Esophagus muscularis mucosa (tissue), 3 donors: ENCODE results near the gene IFNL4.

Source experiments
- POLR2A ChIP-seq: fragments of 450-650 bp; IDR thresholded peaks from one replicate; pipeline ENCODE4 v1.6.1; 2017; ENCODE audit warnings: antibody characterized with exemption, moderate library complexity, mild to moderate bottlenecking, low read depth
- POLR2AphosphoS5 ChIP-seq, 2 donors: sonication (generic); formaldehyde crosslinking; IDR thresholded peaks; one replicate each; pipeline ENCODE4 v1.6.1; 2017; ENCODE audit warnings: antibody characterized with exemption in 2 of 2
- TF ChIP-seq, protein P1 (sequence below), 3 experiments: fragments of 200-600 bp in 2 of 3; fragments of 450-650 bp in 1 of 3; sonication (generic) in 2 of 3; IDR thresholded peaks; one replicate each; pipeline ENCODE4 v1.5.1; 2017 to 2019; ENCODE audit warnings: antibody characterized with exemption in 3 of 3, mild to moderate bottlenecking in 2 of 3, moderate library complexity in 1 of 3

DNA sequence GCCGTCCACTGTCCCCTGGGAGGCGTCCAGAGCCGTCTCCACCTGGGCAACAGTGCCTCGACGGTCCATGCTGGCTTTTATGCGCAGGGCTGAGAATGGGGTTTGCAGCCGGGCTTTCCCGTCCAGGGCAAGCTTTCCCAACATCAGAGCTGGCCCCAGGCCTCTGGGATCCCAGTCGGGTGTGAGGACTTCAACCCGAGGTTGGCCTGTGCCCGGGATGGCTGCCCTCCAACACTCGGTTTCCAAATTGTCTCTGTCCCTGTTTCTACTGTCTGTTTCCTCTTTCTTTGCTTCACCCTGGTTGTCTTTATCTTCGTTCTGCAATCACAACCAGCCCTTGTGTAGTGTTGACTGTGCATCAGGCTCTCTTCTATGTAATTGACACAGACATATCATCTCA lies at the start of gene IFNL4:
- TF ChIP-seq, protein P1, sequence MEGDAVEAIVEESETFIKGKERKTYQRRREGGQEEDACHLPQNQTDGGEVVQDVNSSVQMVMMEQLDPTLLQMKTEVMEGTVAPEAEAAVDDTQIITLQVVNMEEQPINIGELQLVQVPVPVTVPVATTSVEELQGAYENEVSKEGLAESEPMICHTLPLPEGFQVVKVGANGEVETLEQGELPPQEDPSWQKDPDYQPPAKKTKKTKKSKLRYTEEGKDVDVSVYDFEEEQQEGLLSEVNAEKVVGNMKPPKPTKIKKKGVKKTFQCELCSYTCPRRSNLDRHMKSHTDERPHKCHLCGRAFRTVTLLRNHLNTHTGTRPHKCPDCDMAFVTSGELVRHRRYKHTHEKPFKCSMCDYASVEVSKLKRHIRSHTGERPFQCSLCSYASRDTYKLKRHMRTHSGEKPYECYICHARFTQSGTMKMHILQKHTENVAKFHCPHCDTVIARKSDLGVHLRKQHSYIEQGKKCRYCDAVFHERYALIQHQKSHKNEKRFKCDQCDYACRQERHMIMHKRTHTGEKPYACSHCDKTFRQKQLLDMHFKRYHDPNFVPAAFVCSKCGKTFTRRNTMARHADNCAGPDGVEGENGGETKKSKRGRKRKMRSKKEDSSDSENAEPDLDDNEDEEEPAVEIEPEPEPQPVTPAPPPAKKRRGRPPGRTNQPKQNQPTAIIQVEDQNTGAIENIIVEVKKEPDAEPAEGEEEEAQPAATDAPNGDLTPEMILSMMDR (IDR thresholded peaks at IDR 0.05), result no peak
- TF ChIP-seq POLR2A, result no peak
- no peak for TF ChIP-seq POLR2AphosphoS5 (IDR thresholded peaks at IDR 0.05)
